ENCODE results near the gene ST8SIA1.

ST8SIA1 gene

DNA sequence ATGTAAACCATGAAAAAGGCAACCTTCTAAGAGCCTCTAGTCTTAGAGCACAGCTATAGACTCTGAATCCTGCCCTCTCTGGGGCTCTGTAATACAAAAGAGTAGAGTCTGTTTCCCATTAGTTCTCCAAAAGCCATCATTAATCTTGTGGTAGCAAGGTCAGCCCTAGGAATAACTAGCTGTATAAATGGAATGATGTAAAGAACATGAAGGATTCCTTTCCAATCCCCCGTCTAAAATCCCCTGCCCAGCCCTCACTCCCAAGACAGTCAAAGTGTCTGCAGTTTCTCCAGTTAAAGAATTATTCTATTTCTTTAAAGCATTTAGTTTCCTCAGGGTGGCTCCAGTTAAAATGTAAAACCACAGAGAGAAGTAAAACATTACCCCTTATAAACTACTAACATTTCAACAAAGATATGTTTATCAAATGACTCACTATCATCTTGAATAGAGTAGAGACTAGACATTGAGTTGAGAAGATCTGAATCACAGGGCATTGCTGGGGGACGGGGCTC lies 104.2 kb downstream of the ST8SIA1 start:
- Histone ChIP-seq H3K4me3 (ENCODE audit: insufficient read depth, low read length, poor library complexity, severe bottlenecking) (no peak overlapping the region), H3F3A (ENCODE audit: insufficient read depth) (no peaks in the 10 kb centered on the region), H4K20me1 (ENCODE audit: low read depth, low read length) (no peaks in the 10 kb centered on the region), H3K9me2 (replicated peaks; ENCODE audit: insufficient read depth, low read length) (no peaks in the 10 kb centered on the region), H3K4me2 (ENCODE audit: low read depth, low read length, poor library complexity, severe bottlenecking) (no peak overlapping the region), H2AFZ (ENCODE audit: low read depth, low read length, severe bottlenecking) (no peak overlapping the region), H3K79me2 (ENCODE audit: insufficient read depth, low read length) (no peaks in the 10 kb centered on the region), H3K9ac (ENCODE audit: low read length) (no peak overlapping the region), H3K36me3 (ENCODE audit: low read length) (no peaks in the 10 kb centered on the region), H3K27me3 (ENCODE audit: low read length) (no peaks in the 10 kb centered on the region), H3K27ac (ENCODE audit: low read depth, low read length) (no peak overlapping the region), H3K9me3 (ENCODE audit: insufficient read depth, low read length) (no peaks in the 10 kb centered on the region)
- TF ChIP-seq, protein P1, sequence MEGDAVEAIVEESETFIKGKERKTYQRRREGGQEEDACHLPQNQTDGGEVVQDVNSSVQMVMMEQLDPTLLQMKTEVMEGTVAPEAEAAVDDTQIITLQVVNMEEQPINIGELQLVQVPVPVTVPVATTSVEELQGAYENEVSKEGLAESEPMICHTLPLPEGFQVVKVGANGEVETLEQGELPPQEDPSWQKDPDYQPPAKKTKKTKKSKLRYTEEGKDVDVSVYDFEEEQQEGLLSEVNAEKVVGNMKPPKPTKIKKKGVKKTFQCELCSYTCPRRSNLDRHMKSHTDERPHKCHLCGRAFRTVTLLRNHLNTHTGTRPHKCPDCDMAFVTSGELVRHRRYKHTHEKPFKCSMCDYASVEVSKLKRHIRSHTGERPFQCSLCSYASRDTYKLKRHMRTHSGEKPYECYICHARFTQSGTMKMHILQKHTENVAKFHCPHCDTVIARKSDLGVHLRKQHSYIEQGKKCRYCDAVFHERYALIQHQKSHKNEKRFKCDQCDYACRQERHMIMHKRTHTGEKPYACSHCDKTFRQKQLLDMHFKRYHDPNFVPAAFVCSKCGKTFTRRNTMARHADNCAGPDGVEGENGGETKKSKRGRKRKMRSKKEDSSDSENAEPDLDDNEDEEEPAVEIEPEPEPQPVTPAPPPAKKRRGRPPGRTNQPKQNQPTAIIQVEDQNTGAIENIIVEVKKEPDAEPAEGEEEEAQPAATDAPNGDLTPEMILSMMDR (IDR thresholded peaks at IDR 0.05; ENCODE audit: insufficient read depth, low read length, poor library complexity, severe bottlenecking), result no peak
- TF ChIP-seq EZH2phosphoT487 (conservative IDR thresholded peaks at IDR 0.05; ENCODE audit: low read length), result no peak

DNA sequence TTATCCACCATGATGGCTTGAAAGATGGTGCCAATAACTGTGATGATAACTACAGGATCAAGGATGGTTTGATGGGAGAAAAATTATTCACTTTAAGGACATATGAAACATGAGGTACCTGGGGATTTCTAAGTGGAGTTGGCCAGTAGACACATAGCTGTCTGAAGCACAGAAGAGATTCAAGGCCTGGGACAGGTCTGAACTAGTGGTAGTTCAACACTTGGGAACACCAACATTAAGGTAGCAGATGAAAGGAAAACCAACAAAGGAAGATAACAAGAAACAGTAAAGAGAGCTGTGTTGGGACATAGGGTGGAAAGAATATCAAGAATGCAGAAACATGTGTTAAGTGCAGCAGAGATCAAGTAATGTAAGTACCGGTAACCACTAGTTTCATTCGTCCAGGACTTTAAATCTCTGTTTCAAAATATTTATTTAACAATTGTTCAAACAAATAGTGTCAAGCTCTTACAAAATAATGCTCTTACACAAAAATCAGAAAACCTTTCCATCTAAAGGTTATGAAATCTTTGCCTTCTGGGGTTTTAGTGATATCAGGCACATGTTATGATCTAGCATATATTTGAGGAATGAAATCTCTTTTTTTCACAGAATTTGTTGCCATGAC lies 104.7 kb downstream of the ST8SIA1 start:
- Histone ChIP-seq H3K36me3 (ENCODE audit: low read length) (no peaks in the 10 kb centered on the region), H3F3A (ENCODE audit: insufficient read depth) (no peaks in the 10 kb centered on the region), H3K4me2 (ENCODE audit: low read depth, low read length, poor library complexity, severe bottlenecking) (no peak overlapping the region)

DNA sequence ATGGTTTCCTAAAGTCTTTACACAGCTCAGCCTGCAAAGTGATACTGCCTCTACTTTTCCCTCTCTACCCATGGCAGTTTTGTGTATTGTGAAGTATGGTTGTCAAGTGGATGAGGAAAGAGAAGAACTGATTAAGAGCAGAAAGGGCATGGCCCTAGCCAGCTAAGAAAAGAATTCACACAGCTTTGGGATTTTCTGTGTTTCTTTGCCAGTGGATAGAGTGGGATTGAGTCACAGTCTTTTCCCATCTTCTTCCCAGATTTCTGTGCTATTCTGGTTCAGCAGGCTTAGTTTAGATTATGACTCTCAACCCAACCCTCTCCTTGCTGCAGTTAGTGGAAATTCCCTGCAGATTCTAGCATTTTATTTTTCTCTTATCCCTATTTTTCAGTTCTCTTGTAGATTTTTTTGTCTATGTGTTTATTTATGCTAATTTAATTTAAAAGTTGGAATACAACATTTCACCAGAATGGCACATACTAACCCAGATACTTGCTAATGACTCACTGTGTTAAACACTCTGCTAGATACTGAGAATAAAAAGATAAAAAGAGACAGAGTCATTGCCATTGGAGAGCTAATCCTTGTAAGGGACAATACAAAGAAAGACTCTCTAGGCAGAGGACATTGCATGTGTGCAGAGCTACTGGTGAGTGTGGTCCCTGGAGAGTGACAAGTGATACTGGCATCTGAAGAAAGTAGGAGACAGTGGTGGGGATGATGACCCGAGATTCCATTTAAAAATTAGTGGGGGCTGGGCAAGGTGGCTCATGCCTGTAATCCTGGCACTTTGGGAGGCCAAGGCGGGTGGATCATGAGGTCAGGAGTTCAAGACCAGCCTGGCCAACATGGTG lies 106.3 kb downstream of the ST8SIA1 start:
- H3F3A ChIP-seq (ENCODE audit: insufficient read depth), result no peaks in the 10 kb centered on the region
- H3K4me3 ChIP-seq (ENCODE audit: insufficient read depth, low read length, poor library complexity, severe bottlenecking), result no peak overlapping the region
- no peaks in the 10 kb centered on the region for H3K79me2 ChIP-seq (ENCODE audit: insufficient read depth, low read length)
- no peak overlapping the region for H2AFZ ChIP-seq (ENCODE audit: low read depth, low read length, severe bottlenecking)
- TF ChIP-seq, protein P1 (IDR thresholded peaks at IDR 0.05; ENCODE audit: insufficient read depth, low read length, poor library complexity, severe bottlenecking), result no peak
- TF ChIP-seq EZH2phosphoT487 (conservative IDR thresholded peaks at IDR 0.05; ENCODE audit: low read length), result no peak
- H3K36me3 ChIP-seq (ENCODE audit: low read length), result no peaks in the 10 kb centered on the region
- no peaks in the 10 kb centered on the region for H3K27me3 ChIP-seq (ENCODE audit: low read length)
- no peak overlapping the region for H3K9ac ChIP-seq (ENCODE audit: low read length)
- H3K27ac ChIP-seq (ENCODE audit: low read depth, low read length), result no peak overlapping the region
- H4K20me1 ChIP-seq (ENCODE audit: low read depth, low read length), result no peaks in the 10 kb centered on the region
- H3K4me2 ChIP-seq (ENCODE audit: low read depth, low read length, poor library complexity, severe bottlenecking), result no peak overlapping the region
- no peaks in the 10 kb centered on the region for H3K9me3 ChIP-seq (ENCODE audit: insufficient read depth, low read length)
- H3K9me2 ChIP-seq (replicated peaks; ENCODE audit: insufficient read depth, low read length), result no peaks in the 10 kb centered on the region

More for the DNA sequence above, 104.7 kb downstream of the ST8SIA1 start:
- TF ChIP-seq, protein P1 (IDR thresholded peaks at IDR 0.05; ENCODE audit: insufficient read depth, low read length, poor library complexity, severe bottlenecking), result no peak
- no peak for TF ChIP-seq EZH2phosphoT487 (conservative IDR thresholded peaks at IDR 0.05; ENCODE audit: low read length)
- Histone ChIP-seq H4K20me1 (ENCODE audit: low read depth, low read length) (no peaks in the 10 kb centered on the region), H3K9me3 (ENCODE audit: insufficient read depth, low read length) (no peaks in the 10 kb centered on the region), H3K27me3 (ENCODE audit: low read length) (no peaks in the 10 kb centered on the region), H3K27ac (ENCODE audit: low read depth, low read length) (no peak overlapping the region), H3K4me3 (ENCODE audit: insufficient read depth, low read length, poor library complexity, severe bottlenecking) (no peak overlapping the region), H3K9me2 (replicated peaks; ENCODE audit: insufficient read depth, low read length) (no peaks in the 10 kb centered on the region), H2AFZ (ENCODE audit: low read depth, low read length, severe bottlenecking) (no peak overlapping the region), H3K79me2 (ENCODE audit: insufficient read depth, low read length) (no peaks in the 10 kb centered on the region), H3K9ac (ENCODE audit: low read length) (no peak overlapping the region)

Measured in SU-DHL-6 (cell line).